Esophagus muscularis mucosa (tissue), 3 donors: ENCODE data around the gene CTNNA3.

Source experiments
- CTCF ChIP-seq, 3 experiments: fragments of 200-600 bp in 2 of 3; fragments of 450-650 bp in 1 of 3; sonication (generic) in 2 of 3; IDR thresholded peaks; one replicate each; pipeline ENCODE4 v1.5.1; 2017 to 2019; ENCODE audit warnings: antibody characterized with exemption in 3 of 3, mild to moderate bottlenecking in 2 of 3, moderate library complexity in 1 of 3
- POLR2A ChIP-seq: fragments of 450-650 bp; IDR thresholded peaks from one replicate; pipeline ENCODE4 v1.6.1; 2017; ENCODE audit warnings: antibody characterized with exemption, moderate library complexity, mild to moderate bottlenecking, low read depth
- POLR2AphosphoS5 ChIP-seq, 2 donors: sonication (generic); formaldehyde crosslinking; IDR thresholded peaks; one replicate each; pipeline ENCODE4 v1.6.1; 2017; ENCODE audit warnings: antibody characterized with exemption in 2 of 2

GRCh38 chr10:66929375-66929774 lies 766.6 kb downstream of the CTNNA3 start:
- no peak for TF ChIP-seq POLR2A
- no peak for TF ChIP-seq CTCF (IDR thresholded peaks at IDR 0.05)
- TF ChIP-seq POLR2AphosphoS5 (IDR thresholded peaks at IDR 0.05): no peak
